ENCODE results near the gene CNGA2.
A peak's percentile ranks its signal among the peaks of the same experiment; 100 is the strongest.

CNGA2 gene

GRCh38 chrX:151753313-151754046 is 18.9 kb downstream of the CNGA2 start:
- peak; percentile 76 for DNase-seq (ENCODE audit: low spot score)

GRCh38 chrX:151754047-151754429 is 19.5 kb downstream of the CNGA2 start:
- no peak for DNase-seq (ENCODE audit: low spot score)

GRCh38 chrX:151754641-151755215 is 20.2 kb downstream of the CNGA2 start:
- no peak for DNase-seq (ENCODE audit: low spot score)

GRCh38 chrX:151759041-151759708 is 24.6 kb downstream of the CNGA2 start:
- DNase-seq (ENCODE audit: low spot score): no peak

- DNase-seq (ENCODE audit: low spot score): no peak
These were observed 28.3 kb downstream of the CNGA2 start for GRCh38 chrX:151762802-151763201.

GRCh38 chrX:151763711-151764110 is 29.2 kb downstream of the CNGA2 start:
- peak; percentile 9 for DNase-seq (ENCODE audit: low spot score)

GRCh38 chrX:151765026-151765425 is 30.5 kb downstream of the CNGA2 start:
- no peak for DNase-seq (ENCODE audit: low spot score)

- DNase-seq (ENCODE audit: low spot score): peak; percentile 11
These were observed 37.2 kb downstream of the CNGA2 start for GRCh38 chrX:151771726-151772125.

- peak; percentile 21 for DNase-seq (ENCODE audit: low spot score)
These were observed 38.9 kb downstream of the CNGA2 start for GRCh38 chrX:151773434-151773833.

GRCh38 chrX:151774421-151774820 is 39.9 kb downstream of the CNGA2 start:
- no peak for DNase-seq (ENCODE audit: low spot score)

- no peak for DNase-seq (ENCODE audit: low spot score)
These were observed 41.7 kb downstream of the CNGA2 start for GRCh38 chrX:151776181-151776731.

- DNase-seq (ENCODE audit: low spot score): no peak
These were observed 42.4 kb downstream of the CNGA2 start for GRCh38 chrX:151776936-151777335.

GRCh38 chrX:151779258-151779657 is 44.7 kb downstream of the CNGA2 start:
- DNase-seq (ENCODE audit: low spot score): no peak

- DNase-seq (ENCODE audit: low spot score): no peak
These were observed 46.1 kb downstream of the CNGA2 start for GRCh38 chrX:151780621-151781020.

GRCh38 chrX:151789179-151789800 is 54.7 kb downstream of the CNGA2 start:
- no peak for DNase-seq (ENCODE audit: low spot score)

GRCh38 chrX:151790481-151791160 is 56.1 kb downstream of the CNGA2 start:
- DNase-seq (ENCODE audit: low spot score): no peak

GRCh38 chrX:151791961-151792360 is 57.4 kb downstream of the CNGA2 start:
- DNase-seq (ENCODE audit: low spot score): no peak

GRCh38 chrX:151792505-151792904 is 58.0 kb downstream of the CNGA2 start:
- no peak for DNase-seq (ENCODE audit: low spot score)

GRCh38 chrX:151793886-151794285 is 59.3 kb downstream of the CNGA2 start:
- DNase-seq (ENCODE audit: low spot score): no peak
